ENCODE results near the gene RAD51B. TPM values are rescaled to one million over a fixed set of nuclear protein-coding genes. Genes with fewer than 3 reads are reported as not detected.

Gene RAD51B
- total and polyA plus RNA-seq, 2 experiments from 2014 or later, result 10.1 to 18.0 TPM

GRCh38 chr14:68621400-68622365, 802.1 kb downstream of the RAD51B start:
- H3K9me3 ChIP-seq (ENCODE audit: low read depth), result peaks cover 10% of the 10 kb centered on the region
- H3K4me2 ChIP-seq, result no peak overlapping the region
- no peaks in the 10 kb centered on the region for H4K20me1 ChIP-seq (ENCODE audit: insufficient read depth, poor library complexity, severe bottlenecking)
- H3K27me3 ChIP-seq, result no peaks in the 10 kb centered on the region
- TF ChIP-seq EZH2 (IDR thresholded peaks at IDR 0.05; ENCODE audit: borderline replicate concordance) (no peak), CTCF (IDR thresholded peaks at IDR 0.05; ENCODE audit: poor library complexity) (no peak), EZH2phosphoT487 (IDR thresholded peaks at IDR 0.05; ENCODE audit: low read depth, severe bottlenecking, unreplicated experiment) (no peak)
- WGBS (ENCODE audit: low lambda C conversion rate, missing lambda C conversion rate), result 74% methylated on average over 6 of the region's 6 CpGs
- H3K79me2 ChIP-seq, result no peaks in the 10 kb centered on the region
- no peaks in the 10 kb centered on the region for H3K9me2 ChIP-seq (replicated peaks; ENCODE audit: insufficient read depth)
- no peak overlapping the region for H3K4me3 ChIP-seq
- H3K4me1 ChIP-seq (ENCODE audit: insufficient read depth), result peaks cover 6% of the 10 kb centered on the region
- DNase-seq (ENCODE audit: low spot score), result no peak
- H3K27ac ChIP-seq, result peak overlapping the region; percentile 79
- H3K36me3 ChIP-seq (replicated peaks; ENCODE audit: insufficient read depth, low read depth), result no peaks in the 10 kb centered on the region
- no peak overlapping the region for H2AFZ ChIP-seq

GRCh38 chr14:68622856-68623255, 803.3 kb downstream of the RAD51B start:
- Histone ChIP-seq H3K27ac (peak overlapping the region; percentile 40), H2AFZ (no peak overlapping the region), H3K4me1 (ENCODE audit: insufficient read depth) (peaks cover 7% of the 10 kb centered on the region), H3K4me2 (no peak overlapping the region), H3K27me3 (no peaks in the 10 kb centered on the region), H4K20me1 (ENCODE audit: insufficient read depth, poor library complexity, severe bottlenecking) (no peaks in the 10 kb centered on the region), H3K4me3 (no peak overlapping the region), H3K36me3 (replicated peaks; ENCODE audit: insufficient read depth, low read depth) (no peaks in the 10 kb centered on the region), H3K9me3 (ENCODE audit: low read depth) (no peaks in the 10 kb centered on the region), H3K79me2 (no peaks in the 10 kb centered on the region), H3K9me2 (replicated peaks; ENCODE audit: insufficient read depth) (no peaks in the 10 kb centered on the region)
- no peak for DNase-seq (ENCODE audit: low spot score)
- TF ChIP-seq CTCF (IDR thresholded peaks at IDR 0.05; ENCODE audit: poor library complexity), result no peak
- TF ChIP-seq EZH2 (IDR thresholded peaks at IDR 0.05; ENCODE audit: borderline replicate concordance), result no peak
- no peak for TF ChIP-seq EZH2phosphoT487 (IDR thresholded peaks at IDR 0.05; ENCODE audit: low read depth, severe bottlenecking, unreplicated experiment)
- WGBS (ENCODE audit: low lambda C conversion rate, missing lambda C conversion rate), result 72% methylated on average over 5 of the region's 5 CpGs

GRCh38 chr14:68623307-68623706, 803.7 kb downstream of the RAD51B start:
- DNase-seq (ENCODE audit: low spot score), result no peak
- no peak overlapping the region for H2AFZ ChIP-seq
- no peaks in the 10 kb centered on the region for H3K79me2 ChIP-seq
- 100% methylated on average over 3 of the region's 3 CpGs for WGBS (ENCODE audit: low lambda C conversion rate, missing lambda C conversion rate)
- no peaks in the 10 kb centered on the region for H3K9me2 ChIP-seq (replicated peaks; ENCODE audit: insufficient read depth)
- no peaks in the 10 kb centered on the region for H4K20me1 ChIP-seq (ENCODE audit: insufficient read depth, poor library complexity, severe bottlenecking)
- peaks cover 11% of the 10 kb centered on the region for H3K4me1 ChIP-seq (ENCODE audit: insufficient read depth)
- TF ChIP-seq EZH2 (IDR thresholded peaks at IDR 0.05; ENCODE audit: borderline replicate concordance) (no peak), EZH2phosphoT487 (IDR thresholded peaks at IDR 0.05; ENCODE audit: low read depth, severe bottlenecking, unreplicated experiment) (no peak), CTCF (IDR thresholded peaks at IDR 0.05; ENCODE audit: poor library complexity) (no peak)
- no peak overlapping the region for H3K4me3 ChIP-seq
- peak overlapping the region; percentile 40 for H3K27ac ChIP-seq
- no peak overlapping the region for H3K4me2 ChIP-seq
- no peaks in the 10 kb centered on the region for H3K27me3 ChIP-seq
- H3K9me3 ChIP-seq (ENCODE audit: low read depth), result no peaks in the 10 kb centered on the region
- no peaks in the 10 kb centered on the region for H3K36me3 ChIP-seq (replicated peaks; ENCODE audit: insufficient read depth, low read depth)

Data from hepatocyte (in vitro differentiated cells).